GM15510 (cell line): Measurements from ENCODE around the gene TRPM1.

Experiments
- POLR2A ChIP-seq: IDR thresholded peaks from 3 replicates; pipeline ENCODE4 v1.6.1; 2011; ENCODE audit warnings: borderline replicate concordance; ENCODE audit not compliant: insufficient read length; ENCODE audit errors: extremely low read depth

TRPM1 gene

GRCh38 chr15:31081056-31081455 is 20.5 kb downstream of the TRPM1 start:
- TF ChIP-seq POLR2A, result no peak

GRCh38 chr15:31080591-31081014 is 20.9 kb downstream of the TRPM1 start:
- no peak for TF ChIP-seq POLR2A

GRCh38 chr15:31079519-31079918 is 22.0 kb downstream of the TRPM1 start:
- TF ChIP-seq POLR2A, result no peak

- TF ChIP-seq POLR2A, result no peak
Observed at GRCh38 chr15:31078471-31078870, 23.1 kb downstream of the TRPM1 start.

GRCh38 chr15:31077941-31078340 is 23.6 kb downstream of the TRPM1 start:
- TF ChIP-seq POLR2A, result no peak

GRCh38 chr15:31077181-31077580 is 24.3 kb downstream of the TRPM1 start:
- no peak for TF ChIP-seq POLR2A

- no peak for TF ChIP-seq POLR2A
Observed at GRCh38 chr15:31074321-31074720, 27.2 kb downstream of the TRPM1 start.

GRCh38 chr15:31070867-31071266 is 30.7 kb downstream of the TRPM1 start:
- no peak for TF ChIP-seq POLR2A

GRCh38 chr15:31069360-31070000 is 32.0 kb downstream of the TRPM1 start:
- TF ChIP-seq POLR2A, result no peak

GRCh38 chr15:31067890-31068603 is 33.5 kb downstream of the TRPM1 start:
- no peak for TF ChIP-seq POLR2A

- TF ChIP-seq POLR2A, result no peak
Observed at GRCh38 chr15:31065824-31066223, 35.7 kb downstream of the TRPM1 start.

GRCh38 chr15:31062911-31063310 is 38.6 kb downstream of the TRPM1 start:
- TF ChIP-seq POLR2A, result no peak

GRCh38 chr15:31062310-31062847 is 39.1 kb downstream of the TRPM1 start:
- TF ChIP-seq POLR2A, result no peak

GRCh38 chr15:31060429-31061140 is 40.9 kb downstream of the TRPM1 start:
- no peak for TF ChIP-seq POLR2A

GRCh38 chr15:31058236-31058962 is 43.1 kb downstream of the TRPM1 start:
- TF ChIP-seq POLR2A, result no peak
